ENCODE measurements around the gene COG5.
A peak's percentile ranks its signal among the peaks of the same experiment; 100 is the strongest.

The COG5 gene

DNA sequence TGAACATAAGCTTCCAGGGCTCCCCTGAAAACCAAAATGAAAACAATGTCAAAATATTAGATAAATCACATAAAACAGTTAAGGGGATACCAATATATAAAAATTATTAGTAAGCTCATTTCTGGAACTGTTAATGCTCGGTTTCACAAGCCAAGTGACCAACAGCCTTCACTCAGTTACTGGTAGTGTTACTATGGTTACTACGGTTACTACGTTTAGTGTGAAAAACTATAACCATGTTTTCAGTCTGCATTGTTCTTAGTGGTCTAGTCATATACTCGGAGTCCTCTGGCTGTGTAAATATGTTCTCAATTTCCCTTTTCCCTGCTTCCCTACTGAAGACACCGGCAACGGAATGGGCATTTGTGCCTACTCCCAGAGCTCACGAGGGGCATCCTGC is 360.1 kb downstream of the COG5 start:
- DNase-seq (ENCODE audit: low spot score): no peak
- in situ Hi-C loops (cut with MboI; ENCODE audit: low pct_unique_long_range_greater_than_20kb, low sequenced_read_pairs, unreplicated experiment): no loop called here
- TF ChIP-seq, protein P1, sequence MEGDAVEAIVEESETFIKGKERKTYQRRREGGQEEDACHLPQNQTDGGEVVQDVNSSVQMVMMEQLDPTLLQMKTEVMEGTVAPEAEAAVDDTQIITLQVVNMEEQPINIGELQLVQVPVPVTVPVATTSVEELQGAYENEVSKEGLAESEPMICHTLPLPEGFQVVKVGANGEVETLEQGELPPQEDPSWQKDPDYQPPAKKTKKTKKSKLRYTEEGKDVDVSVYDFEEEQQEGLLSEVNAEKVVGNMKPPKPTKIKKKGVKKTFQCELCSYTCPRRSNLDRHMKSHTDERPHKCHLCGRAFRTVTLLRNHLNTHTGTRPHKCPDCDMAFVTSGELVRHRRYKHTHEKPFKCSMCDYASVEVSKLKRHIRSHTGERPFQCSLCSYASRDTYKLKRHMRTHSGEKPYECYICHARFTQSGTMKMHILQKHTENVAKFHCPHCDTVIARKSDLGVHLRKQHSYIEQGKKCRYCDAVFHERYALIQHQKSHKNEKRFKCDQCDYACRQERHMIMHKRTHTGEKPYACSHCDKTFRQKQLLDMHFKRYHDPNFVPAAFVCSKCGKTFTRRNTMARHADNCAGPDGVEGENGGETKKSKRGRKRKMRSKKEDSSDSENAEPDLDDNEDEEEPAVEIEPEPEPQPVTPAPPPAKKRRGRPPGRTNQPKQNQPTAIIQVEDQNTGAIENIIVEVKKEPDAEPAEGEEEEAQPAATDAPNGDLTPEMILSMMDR (IDR thresholded peaks at IDR 0.05; ENCODE audit: extremely low read depth, insufficient read depth, missing control alignments): no peak

DNA sequence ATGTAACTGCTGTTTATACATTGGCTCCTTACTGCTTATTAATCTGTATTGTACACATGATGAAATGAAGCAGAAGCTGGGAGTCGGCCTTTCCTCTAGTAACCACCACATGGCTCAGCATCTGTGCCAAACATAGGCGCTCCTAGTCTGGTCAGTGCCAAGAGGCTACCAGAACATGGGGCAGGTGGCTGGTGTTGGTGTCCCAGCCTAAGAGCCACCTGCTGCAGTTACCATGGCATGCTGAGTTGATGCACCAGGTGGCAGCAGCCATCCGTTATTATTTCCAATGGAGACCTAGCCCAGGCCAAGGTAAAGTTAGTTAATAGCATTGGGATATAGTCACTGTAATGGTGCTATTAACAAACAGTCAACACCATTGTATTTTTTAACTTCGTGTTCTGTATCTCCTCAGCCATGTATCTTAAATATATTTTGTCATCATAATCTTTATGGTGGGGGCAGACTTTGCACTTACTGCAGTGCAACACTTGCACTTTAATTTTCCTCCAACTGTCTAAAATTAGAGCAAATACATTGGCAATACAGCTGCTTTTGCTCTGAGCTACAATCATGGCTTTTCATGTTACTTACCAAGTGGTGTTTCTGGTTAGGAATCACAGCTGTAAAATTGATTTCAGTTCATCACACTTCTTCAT is 361.8 kb downstream of the COG5 start:
- in situ Hi-C loops (cut with MboI; ENCODE audit: low pct_unique_long_range_greater_than_20kb, low sequenced_read_pairs, unreplicated experiment): no loop called here
- peak; percentile 39 for DNase-seq (ENCODE audit: low spot score)
- TF ChIP-seq, protein P1 (IDR thresholded peaks at IDR 0.05; ENCODE audit: extremely low read depth, insufficient read depth, missing control alignments): peak; percentile 58

DNA sequence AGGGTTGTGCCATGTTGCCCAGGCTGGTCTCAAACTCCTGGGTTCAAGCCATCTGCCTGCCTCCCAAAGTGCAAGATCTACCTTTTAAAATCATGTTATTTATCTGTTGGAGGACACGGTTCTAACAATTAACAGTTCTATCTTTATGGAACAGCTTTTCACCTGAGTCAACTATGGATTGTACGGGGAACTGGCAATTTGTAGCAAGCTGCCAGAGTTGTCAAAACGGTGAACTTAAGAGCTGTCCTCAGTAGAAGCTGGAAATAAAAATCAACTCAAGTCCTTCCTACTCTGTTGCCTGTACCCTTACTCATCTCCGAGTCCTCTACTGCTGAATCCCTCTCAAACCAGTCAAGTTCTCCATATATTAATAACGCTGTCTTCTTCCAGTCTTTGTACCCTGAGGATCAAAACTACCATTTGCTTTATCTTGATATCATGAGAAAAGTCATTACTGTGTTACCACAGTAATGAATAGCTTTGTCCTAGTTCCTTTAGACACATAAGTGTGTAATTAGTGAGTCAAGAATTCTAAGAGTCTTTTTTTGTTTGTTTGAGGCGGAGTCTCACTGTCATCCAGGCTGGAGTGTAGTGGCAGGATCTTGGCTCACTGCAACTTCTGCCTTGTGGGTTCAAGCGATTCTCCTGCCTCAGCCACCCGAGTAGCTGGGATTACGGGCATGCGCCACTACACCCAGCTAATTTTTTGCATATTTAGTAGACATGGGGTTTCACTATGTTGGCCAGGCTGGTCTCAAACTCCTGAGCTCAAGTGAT is 366.7 kb downstream of the COG5 start:
- no peak for DNase-seq (ENCODE audit: low spot score)
- TF ChIP-seq, protein P1 (IDR thresholded peaks at IDR 0.05; ENCODE audit: extremely low read depth, insufficient read depth, missing control alignments): no peak
- in situ Hi-C loops (cut with MboI; ENCODE audit: low pct_unique_long_range_greater_than_20kb, low sequenced_read_pairs, unreplicated experiment): loop anchor here (25.0 kb wide), 1 partner anchor 540 kb away; the partner anchor contains the start of gene CBLL1

DNA sequence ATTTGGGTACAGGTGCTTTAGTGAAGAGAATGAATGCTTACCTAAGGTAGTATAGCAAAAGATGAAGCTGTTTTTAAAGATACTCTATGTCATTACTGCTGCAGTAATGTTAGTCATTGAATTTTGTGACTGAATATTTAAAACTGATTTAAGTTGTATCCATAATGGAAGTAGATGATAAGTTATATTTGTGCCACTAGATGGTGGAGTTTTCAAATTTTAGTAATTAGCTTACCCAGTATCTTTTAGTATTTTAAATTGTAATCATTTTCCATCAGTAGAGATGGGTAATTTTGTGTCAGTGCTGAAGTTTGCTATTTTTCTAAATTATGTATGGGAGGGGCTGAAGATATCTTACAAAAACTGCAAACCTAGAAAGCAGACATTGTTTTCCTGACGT is 369.7 kb downstream of the COG5 start:
- TF ChIP-seq, protein P1 (IDR thresholded peaks at IDR 0.05; ENCODE audit: extremely low read depth, insufficient read depth, missing control alignments): no peak
- no peak for DNase-seq (ENCODE audit: low spot score)
- in situ Hi-C loops (cut with MboI; ENCODE audit: low pct_unique_long_range_greater_than_20kb, low sequenced_read_pairs, unreplicated experiment): loop anchor here (25.0 kb wide), 1 partner anchor 543 kb away; the partner anchor contains the start of gene CBLL1

DNA sequence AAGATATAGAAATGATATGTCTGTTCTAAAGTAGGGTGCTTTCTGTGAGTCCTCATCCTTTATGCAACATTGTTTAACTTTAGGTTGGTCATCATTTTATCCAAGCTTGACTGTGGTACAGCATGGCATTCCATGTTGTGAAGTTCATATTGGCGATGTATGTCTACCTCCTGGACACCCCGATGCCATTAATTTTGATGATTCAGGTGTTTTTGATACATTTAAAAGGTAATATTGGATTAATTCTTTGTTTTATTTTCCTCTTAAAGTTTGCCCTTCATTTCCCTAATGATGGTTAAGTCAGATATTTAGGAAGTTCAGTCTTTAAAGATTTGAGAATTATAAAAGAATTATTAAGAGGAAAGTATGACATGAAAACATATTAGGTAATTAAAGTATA is 373.6 kb downstream of the COG5 start:
- no peak for DNase-seq (ENCODE audit: low spot score)
- in situ Hi-C loops (cut with MboI; ENCODE audit: low pct_unique_long_range_greater_than_20kb, low sequenced_read_pairs, unreplicated experiment): loop anchor here (25.0 kb wide), 1 partner anchor 547 kb away; the partner anchor contains the start of gene CBLL1
- TF ChIP-seq, protein P1 (IDR thresholded peaks at IDR 0.05; ENCODE audit: extremely low read depth, insufficient read depth, missing control alignments): no peak

DNA sequence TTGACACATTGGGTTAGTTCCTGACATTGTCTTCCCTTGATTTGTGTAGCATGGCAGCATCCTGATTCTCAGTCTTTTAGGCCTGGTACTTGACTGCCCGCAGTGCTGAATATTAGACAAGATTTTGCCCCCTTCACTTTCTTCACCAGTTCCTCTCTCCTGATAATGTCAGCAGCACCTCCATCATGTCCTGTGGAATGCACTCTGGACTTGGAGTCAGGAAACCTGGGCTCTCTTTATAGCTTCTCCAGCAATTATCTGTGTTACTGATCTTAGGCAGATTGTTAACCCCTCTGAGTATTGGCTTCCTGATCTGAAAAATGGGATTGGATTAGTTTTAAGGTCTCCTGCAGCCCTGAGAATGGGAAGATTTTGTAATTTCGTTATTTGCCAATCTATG is 375.9 kb downstream of the COG5 start:
- TF ChIP-seq, protein P1 (IDR thresholded peaks at IDR 0.05; ENCODE audit: extremely low read depth, insufficient read depth, missing control alignments): no peak
- no peak for DNase-seq (ENCODE audit: low spot score)
- in situ Hi-C loops (cut with MboI; ENCODE audit: low pct_unique_long_range_greater_than_20kb, low sequenced_read_pairs, unreplicated experiment): loop anchor here (25.0 kb wide), 1 partner anchor 550 kb away; the partner anchor contains the start of gene CBLL1

All from GM13977 (cell line).